ENCODE results near the gene ODAPH.
"Not testable (repeated sequence)": the region's sequence is repeated elsewhere in the genome, so short reads cannot be mapped to it uniquely, and the experiment has no call there.

ODAPH gene

DNA sequence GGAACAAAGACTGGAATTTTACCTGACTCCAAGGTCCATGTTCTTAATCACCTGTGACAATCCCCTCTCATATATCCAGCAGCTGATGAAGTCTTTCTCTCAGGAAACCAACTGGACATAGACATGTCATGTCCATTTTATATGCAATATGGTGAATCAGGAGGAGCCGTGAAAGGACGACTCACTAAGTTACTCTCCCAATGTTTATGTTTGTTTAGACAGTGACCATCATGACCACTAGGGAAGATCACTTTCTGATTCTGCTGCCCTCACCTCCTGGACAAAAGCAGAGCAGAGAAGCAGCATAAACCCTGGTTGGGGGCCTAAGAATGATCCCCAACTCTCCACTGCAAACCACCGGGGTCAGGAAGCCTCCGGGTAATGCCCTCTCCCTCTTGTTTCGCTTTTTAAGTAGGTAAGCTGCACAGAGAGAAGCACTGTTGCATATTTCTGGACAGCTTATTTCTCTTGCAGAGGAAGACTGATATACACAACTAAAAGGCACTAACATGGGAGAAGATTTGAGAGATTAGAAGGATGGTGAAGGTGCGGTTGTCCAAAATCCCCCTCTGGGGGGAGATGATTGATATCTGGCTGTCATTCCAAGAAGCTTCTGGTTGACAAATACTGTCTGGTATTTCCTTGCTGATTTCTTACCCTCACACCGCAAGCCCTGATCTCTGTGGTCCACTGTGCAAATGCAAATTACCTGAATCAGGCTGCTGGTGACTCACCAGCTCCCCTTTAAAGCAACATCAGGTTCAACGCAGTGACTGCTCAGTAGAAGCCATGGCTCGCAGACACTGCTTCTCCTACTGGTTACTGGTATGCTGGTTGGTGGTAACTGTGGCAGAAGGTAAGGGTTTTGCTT is at the start of gene ODAPH:
Gene ODAPH, plus strand, starts transcription at position 773 of the 871 bp plus-strand sequence. Its CDS starts 17 bp downstream, at position 790.
- Mint-ChIP-seq H3K9me3 (no peaks in the 10 kb centered on the region), H3K4me1 (ENCODE audit: low read depth) (peaks cover 4% of the 10 kb centered on the region), H3K36me3 (ENCODE audit: low read depth) (no peaks in the 10 kb centered on the region), H3K4me3 (peak within 1 kb of the TSS; percentile 5), H3K27ac (no peak within 1 kb of the TSS), H3K27me3 (ENCODE audit: low read depth) (peaks cover 16% of the 10 kb centered on the region)
- peak; percentile 35 for DNase-seq (ENCODE audit: low spot score)

GRCh38 chr4:75509592-75509991 is 46.3 kb upstream of the ODAPH start:
- peaks cover 44% of the 10 kb centered on the region for H3K36me3 Mint-ChIP-seq (ENCODE audit: low read depth)
- not testable (repeated sequence) for DNase-seq (ENCODE audit: low spot score); H3K27ac Mint-ChIP-seq; H3K4me3 Mint-ChIP-seq; H3K27me3 Mint-ChIP-seq (ENCODE audit: low read depth); H3K9me3 Mint-ChIP-seq
- H3K4me1 Mint-ChIP-seq (ENCODE audit: low read depth), result peaks cover 23% of the 10 kb centered on the region

- peaks cover 7% of the 10 kb centered on the region for H3K9me3 Mint-ChIP-seq
- peaks cover 33% of the 10 kb centered on the region for H3K36me3 Mint-ChIP-seq (ENCODE audit: low read depth)
- H3K27ac Mint-ChIP-seq, result no peak overlapping the region
- H3K4me3 Mint-ChIP-seq, result no peak overlapping the region
- DNase-seq (ENCODE audit: low spot score), result no peak
- peaks cover 35% of the 10 kb centered on the region for H3K4me1 Mint-ChIP-seq (ENCODE audit: low read depth)
- no peaks in the 10 kb centered on the region for H3K27me3 Mint-ChIP-seq (ENCODE audit: low read depth)
Measured at GRCh38 chr4:75511841-75512240, 44.0 kb upstream of the ODAPH start.

GRCh38 chr4:75512386-75513211 is 43.3 kb upstream of the ODAPH start:
- Mint-ChIP-seq H3K4me3 (no peak overlapping the region), H3K36me3 (ENCODE audit: low read depth) (peaks cover 30% of the 10 kb centered on the region), H3K4me1 (ENCODE audit: low read depth) (peaks cover 35% of the 10 kb centered on the region), H3K9me3 (peaks cover 7% of the 10 kb centered on the region), H3K27me3 (ENCODE audit: low read depth) (no peaks in the 10 kb centered on the region), H3K27ac (peak overlapping the region; percentile 79)
- DNase-seq (ENCODE audit: low spot score), result no peak

DNA sequence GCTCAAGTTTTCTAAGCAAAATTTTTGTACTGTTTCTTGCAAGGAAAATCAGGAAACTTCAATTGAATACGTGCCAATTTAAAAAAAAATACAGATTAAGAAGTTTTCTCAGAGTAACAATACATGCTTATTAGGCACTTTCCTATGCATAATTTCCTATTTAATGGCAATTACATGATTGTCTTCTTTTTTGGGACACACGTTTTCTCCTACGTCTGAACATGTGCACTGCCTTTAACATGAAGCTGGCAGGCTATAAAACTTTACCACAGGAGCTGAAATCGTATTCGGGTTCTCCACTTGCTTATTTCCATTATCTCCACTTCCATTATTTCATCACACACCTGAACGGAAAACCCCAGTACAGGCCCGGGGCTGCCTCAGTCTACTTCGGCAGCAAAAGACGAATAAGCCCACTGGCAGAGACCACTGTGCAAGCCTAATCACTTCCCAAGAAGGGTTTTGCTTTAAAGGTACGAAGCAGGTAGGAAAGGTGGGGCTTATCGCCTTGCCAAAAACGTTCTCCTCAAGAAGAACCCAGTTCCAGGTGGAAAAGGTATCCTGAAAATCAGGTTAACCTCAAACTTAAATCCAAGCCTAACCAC is 42.2 kb upstream of the ODAPH start:
- Mint-ChIP-seq H3K27me3 (ENCODE audit: low read depth) (no peaks in the 10 kb centered on the region), H3K4me1 (ENCODE audit: low read depth) (peaks cover 36% of the 10 kb centered on the region), H3K36me3 (ENCODE audit: low read depth) (peaks cover 33% of the 10 kb centered on the region), H3K9me3 (peaks cover 7% of the 10 kb centered on the region), H3K4me3 (no peak overlapping the region), H3K27ac (peak overlapping the region; percentile 98)
- peak; percentile 11 for DNase-seq (ENCODE audit: low spot score)

- H3K9me3 Mint-ChIP-seq, result peaks cover 7% of the 10 kb centered on the region
- peaks cover 33% of the 10 kb centered on the region for H3K4me1 Mint-ChIP-seq (ENCODE audit: low read depth)
- DNase-seq (ENCODE audit: low spot score), result peak; percentile 92
- no peak within 1 kb of the TSS for H3K4me3 Mint-ChIP-seq
- H3K36me3 Mint-ChIP-seq (ENCODE audit: low read depth), result peaks cover 37% of the 10 kb centered on the region
- no peaks in the 10 kb centered on the region for H3K27me3 Mint-ChIP-seq (ENCODE audit: low read depth)
- H3K27ac Mint-ChIP-seq, result peak within 1 kb of the TSS; percentile 98
Measured at GRCh38 chr4:75514131-75514948, 41.5 kb upstream of the ODAPH start, which contains the start of the genes RCHY1 and THAP6. RCHY1 (minus strand) TSS chr4:75514403; CDS start chr4:75514286, 117 bp downstream. THAP6 (plus strand) TSS chr4:75514473; CDS start chr4:75515453, 980 bp downstream.

DNA sequence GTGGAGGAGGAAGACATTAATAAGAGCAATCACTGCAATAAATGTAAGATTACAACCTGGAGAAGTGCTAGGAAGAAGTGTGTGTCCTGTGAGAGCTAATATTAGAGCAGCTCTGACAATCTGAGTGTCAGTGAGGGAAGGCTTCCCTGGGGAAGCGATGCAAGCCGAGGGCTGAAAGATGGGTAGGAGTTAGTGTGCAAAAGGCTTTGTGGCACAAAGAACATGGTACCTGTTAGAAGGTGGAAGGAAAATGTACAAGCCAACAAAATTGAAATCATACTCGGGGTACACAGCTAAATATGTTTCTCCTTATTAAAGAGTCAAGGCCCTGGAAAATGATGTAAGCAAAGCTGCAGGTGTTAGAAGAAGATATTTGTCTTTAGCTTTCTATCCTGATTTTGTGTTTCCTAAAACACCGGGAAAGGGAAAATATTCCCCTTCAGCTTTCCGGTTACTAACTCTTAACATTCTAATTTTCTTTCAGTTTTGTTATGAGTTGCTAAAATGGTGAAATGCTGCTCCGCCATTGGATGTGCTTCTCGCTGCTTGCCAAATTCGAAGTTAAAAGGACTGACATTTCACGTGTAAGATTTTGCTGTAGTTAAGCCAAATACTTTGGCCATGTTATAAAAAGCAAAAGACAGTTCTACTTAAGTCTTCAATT is 40.8 kb upstream of the ODAPH start:
- peak overlapping the region; percentile 98 for H3K27ac Mint-ChIP-seq
- H3K4me1 Mint-ChIP-seq (ENCODE audit: low read depth), result peaks cover 30% of the 10 kb centered on the region
- H3K36me3 Mint-ChIP-seq (ENCODE audit: low read depth), result peaks cover 34% of the 10 kb centered on the region
- H3K9me3 Mint-ChIP-seq, result peaks cover 1% of the 10 kb centered on the region
- H3K4me3 Mint-ChIP-seq, result no peak overlapping the region
- no peaks in the 10 kb centered on the region for H3K27me3 Mint-ChIP-seq (ENCODE audit: low read depth)
- no peak for DNase-seq (ENCODE audit: low spot score)

DNA sequence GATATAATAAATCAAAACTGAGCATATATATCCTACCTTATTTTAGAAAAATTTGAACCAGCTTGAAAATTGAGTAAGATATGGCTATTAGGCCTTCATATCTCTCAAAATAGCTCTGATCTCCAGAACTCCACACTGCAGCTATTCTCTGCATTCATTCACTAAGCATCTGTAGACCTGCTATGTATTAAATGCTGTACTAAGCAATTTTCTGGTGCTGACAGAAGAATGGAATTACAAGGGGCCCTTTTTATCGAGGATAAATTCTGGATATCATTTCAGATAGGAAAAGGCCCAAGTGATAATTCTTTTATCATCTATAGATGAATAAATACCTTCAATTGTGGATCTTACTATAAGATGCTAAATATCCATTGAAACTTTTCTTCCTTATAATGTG is 39.7 kb upstream of the ODAPH start:
- no peak for DNase-seq (ENCODE audit: low spot score)
- no peak overlapping the region for H3K27ac Mint-ChIP-seq
- H3K27me3 Mint-ChIP-seq (ENCODE audit: low read depth), result no peaks in the 10 kb centered on the region
- no peak overlapping the region for H3K4me3 Mint-ChIP-seq
- no peaks in the 10 kb centered on the region for H3K9me3 Mint-ChIP-seq
- peaks cover 34% of the 10 kb centered on the region for H3K36me3 Mint-ChIP-seq (ENCODE audit: low read depth)
- H3K4me1 Mint-ChIP-seq (ENCODE audit: low read depth), result peaks cover 23% of the 10 kb centered on the region

- not testable (repeated sequence) for DNase-seq (ENCODE audit: low spot score); H3K27me3 Mint-ChIP-seq (ENCODE audit: low read depth); H3K9me3 Mint-ChIP-seq; H3K4me3 Mint-ChIP-seq; H3K27ac Mint-ChIP-seq
- Mint-ChIP-seq H3K4me1 (ENCODE audit: low read depth) (peaks cover 20% of the 10 kb centered on the region), H3K36me3 (ENCODE audit: low read depth) (peaks cover 47% of the 10 kb centered on the region)
Measured at GRCh38 chr4:75519452-75519851, 36.4 kb upstream of the ODAPH start.

- Mint-ChIP-seq H3K4me3 (no peak overlapping the region), H3K9me3 (no peaks in the 10 kb centered on the region), H3K27ac (no peak overlapping the region), H3K27me3 (ENCODE audit: low read depth) (no peaks in the 10 kb centered on the region), H3K36me3 (ENCODE audit: low read depth) (peaks cover 43% of the 10 kb centered on the region), H3K4me1 (ENCODE audit: low read depth) (peaks cover 1% of the 10 kb centered on the region)
- no peak for DNase-seq (ENCODE audit: low spot score)
Measured at GRCh38 chr4:75525086-75525485, 30.8 kb upstream of the ODAPH start.

DNA sequence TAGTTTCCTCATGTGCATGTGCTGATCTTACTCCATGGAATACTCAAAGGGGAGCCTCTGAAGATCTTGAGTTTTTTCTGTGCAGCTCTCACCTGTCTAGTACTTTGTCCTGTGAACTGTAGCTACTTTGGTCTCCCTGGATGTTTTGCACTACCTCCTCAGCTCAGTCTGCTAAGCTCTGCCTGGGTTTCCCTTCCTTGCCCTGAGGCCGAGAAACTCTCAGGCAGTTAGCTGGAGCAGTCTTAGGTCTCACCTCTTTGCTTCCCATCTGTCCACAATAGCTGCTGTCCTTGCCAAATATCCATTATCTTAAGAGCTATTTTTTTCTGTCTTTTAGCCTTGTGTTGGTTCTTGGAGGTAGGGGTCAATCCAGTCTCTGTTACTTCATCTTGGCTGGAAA is 30.0 kb upstream of the ODAPH start:
- H3K27me3 Mint-ChIP-seq (ENCODE audit: low read depth), result no peaks in the 10 kb centered on the region
- no peak overlapping the region for H3K27ac Mint-ChIP-seq
- H3K36me3 Mint-ChIP-seq (ENCODE audit: low read depth), result peaks cover 43% of the 10 kb centered on the region
- H3K4me3 Mint-ChIP-seq, result no peak overlapping the region
- no peak for DNase-seq (ENCODE audit: low spot score)
- no peaks in the 10 kb centered on the region for H3K9me3 Mint-ChIP-seq
- no peaks in the 10 kb centered on the region for H3K4me1 Mint-ChIP-seq (ENCODE audit: low read depth)

DNA sequence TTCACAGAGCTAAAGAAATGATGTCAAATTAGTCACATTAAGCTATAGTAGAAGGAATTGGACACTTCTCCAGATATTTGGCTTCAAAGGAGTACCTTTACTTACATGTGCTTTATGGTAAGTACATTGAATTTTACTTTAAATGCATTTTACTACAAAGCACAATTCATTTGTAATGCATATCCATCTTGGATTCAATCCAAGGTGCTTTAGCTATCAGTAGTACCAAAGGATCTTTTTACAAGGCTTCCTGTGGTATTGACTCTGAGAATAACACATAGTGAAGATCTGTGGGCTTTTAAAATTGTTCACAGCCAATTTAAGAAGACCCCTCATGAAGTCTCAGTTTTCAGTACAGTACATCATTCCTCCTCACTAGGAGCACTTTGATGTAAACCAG is 28.4 kb upstream of the ODAPH start:
- peaks cover 8% of the 10 kb centered on the region for H3K9me3 Mint-ChIP-seq
- DNase-seq (ENCODE audit: low spot score), result no peak
- H3K27ac Mint-ChIP-seq, result no peak overlapping the region
- peaks cover 52% of the 10 kb centered on the region for H3K36me3 Mint-ChIP-seq (ENCODE audit: low read depth)
- no peaks in the 10 kb centered on the region for H3K27me3 Mint-ChIP-seq (ENCODE audit: low read depth)
- H3K4me3 Mint-ChIP-seq, result no peak overlapping the region
- H3K4me1 Mint-ChIP-seq (ENCODE audit: low read depth), result no peaks in the 10 kb centered on the region

Measured in T-helper 2 cell treated with Interferon-gamma antibody and Interleukin-4, amounts not matched to agents 5 μg/mL and 100 μg/mL, for 36 hours (primary cell).